NCI-H2196 treated with DMSO at 0.1 percent for 48 hours (cell line): ENCODE results near the gene PIK3CD.
"Not testable (repeated sequence)": the region's sequence is repeated elsewhere in the genome, so short reads cannot be mapped to it uniquely, and the experiment has no call there.

Experiments
- DNase-seq: peaks from one replicate; lab custom pipeline; 2025; ENCODE audit not compliant: unreplicated experiment; lab: John Stamatoyannopoulos, UW

The PIK3CD gene

DNA sequence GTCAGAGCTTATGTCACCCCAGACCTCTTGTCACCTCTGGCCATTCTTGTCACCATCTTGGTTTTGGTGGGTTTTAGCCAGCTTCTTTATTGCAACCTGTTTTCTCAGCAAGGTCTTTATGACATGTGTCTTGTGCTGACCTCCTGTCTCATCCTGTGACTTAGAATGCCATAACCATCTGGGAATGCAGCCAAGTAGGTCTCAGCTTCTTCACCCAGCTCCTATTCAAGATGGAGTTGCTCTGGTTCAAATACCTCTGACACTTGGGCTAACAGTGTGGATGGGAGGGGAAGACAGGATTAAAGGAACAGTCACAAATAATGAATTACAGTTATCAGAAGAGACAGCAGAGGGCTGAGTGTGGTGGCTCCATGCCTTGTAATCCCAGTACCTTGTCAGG, 30.5 kb upstream of the PIK3CD start:
- no peak for DNase-seq

DNA sequence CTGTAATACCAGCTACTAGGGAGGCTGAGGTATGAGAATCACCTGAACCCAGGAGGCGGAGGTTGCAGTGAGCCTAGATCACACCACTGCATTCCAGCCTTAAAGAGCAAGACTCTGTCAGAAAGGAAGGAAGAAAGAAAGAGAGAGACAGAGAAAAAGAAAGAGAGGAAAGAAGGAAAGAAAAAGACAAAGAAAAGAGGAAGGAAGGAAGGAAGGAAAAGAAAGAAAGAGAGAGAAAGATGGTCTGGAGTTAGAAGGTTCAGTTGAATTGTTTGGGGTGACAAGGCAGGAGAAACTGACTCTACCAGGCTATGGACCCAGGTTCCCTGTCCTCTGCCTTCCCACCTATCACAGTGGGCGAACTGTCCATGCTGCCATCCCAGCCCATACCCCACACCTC, 27.4 kb upstream of the PIK3CD start:
- DNase-seq, result no peak

GRCh38 chr1:9625030-9625429, 26.5 kb upstream of the PIK3CD start:
- DNase-seq, result not testable (repeated sequence)

- no peak for DNase-seq
Observed at GRCh38 chr1:9626201-9626608, 25.3 kb upstream of the PIK3CD start.

DNA sequence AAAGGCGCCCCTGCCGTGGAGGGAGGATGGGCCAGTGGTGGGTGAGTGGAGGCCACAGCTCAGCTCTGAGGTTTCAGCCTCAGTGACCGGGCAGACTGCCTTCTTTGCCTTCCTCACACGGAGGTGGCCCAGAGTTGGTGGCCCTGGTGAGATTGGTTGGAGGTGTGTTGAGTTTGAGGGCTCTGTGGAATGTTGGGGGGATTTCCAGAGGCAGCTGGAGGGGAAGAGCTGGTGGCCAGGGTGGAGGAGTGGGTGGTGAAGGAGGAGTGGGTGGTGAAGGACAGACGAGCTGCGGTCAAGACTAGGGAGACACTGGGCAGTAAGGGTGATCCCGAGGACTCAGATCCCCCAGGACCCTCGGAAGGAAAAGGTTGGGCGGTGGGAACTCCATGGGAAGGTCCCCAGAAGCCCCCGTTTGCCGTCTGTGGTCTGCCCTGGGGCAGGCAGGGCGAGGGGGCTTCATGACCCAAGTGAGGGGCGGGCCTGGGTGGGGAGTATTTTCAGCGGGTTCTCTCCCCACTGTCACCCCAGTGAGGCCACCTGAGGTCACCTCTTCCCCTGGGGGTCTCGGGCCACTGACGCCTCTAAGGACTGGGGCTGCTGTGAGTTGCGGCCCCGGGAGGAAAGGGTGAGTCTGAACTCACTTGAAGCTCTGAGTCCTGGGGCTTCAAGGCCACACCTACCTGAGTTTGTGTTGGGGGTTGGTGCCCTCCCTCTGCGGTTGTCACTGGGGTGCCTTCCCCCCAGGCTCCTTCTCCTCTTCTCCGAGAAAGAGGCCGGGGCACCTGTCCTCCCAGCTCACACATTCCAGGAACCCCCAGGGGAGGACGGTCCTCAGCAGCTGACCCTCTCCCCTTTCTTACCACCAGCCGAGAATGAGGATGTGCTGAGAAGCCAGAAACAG, 22.7 kb upstream of the PIK3CD start:
- DNase-seq, result no peak

GRCh38 chr1:9629445-9630201, 21.9 kb upstream of the PIK3CD start:
- no peak for DNase-seq

GRCh38 chr1:9630331-9631111, 21.0 kb upstream of the PIK3CD start:
- no peak for DNase-seq

- DNase-seq, result no peak
Observed at GRCh38 chr1:9631613-9632012, 19.9 kb upstream of the PIK3CD start.

DNA sequence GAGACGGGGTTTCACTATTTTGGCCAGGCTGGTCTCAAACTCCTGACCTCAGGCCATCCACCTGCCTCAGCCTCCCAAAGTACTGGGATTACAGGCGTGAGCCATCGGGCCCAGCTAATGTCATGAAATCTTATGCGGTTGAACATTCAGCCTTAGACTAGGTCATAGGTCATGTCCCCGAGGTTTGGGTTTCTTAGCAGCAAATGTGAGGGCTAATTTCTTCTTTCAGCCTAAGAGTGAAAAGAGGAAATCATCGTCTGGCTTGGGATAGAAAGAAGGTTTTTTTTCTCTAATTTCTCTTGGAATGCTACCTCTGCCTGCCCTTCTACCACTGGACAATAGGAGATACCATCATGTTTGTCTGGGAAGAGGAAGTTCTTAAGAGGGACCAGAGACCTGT, 18.0 kb upstream of the PIK3CD start:
- no peak for DNase-seq

DNA sequence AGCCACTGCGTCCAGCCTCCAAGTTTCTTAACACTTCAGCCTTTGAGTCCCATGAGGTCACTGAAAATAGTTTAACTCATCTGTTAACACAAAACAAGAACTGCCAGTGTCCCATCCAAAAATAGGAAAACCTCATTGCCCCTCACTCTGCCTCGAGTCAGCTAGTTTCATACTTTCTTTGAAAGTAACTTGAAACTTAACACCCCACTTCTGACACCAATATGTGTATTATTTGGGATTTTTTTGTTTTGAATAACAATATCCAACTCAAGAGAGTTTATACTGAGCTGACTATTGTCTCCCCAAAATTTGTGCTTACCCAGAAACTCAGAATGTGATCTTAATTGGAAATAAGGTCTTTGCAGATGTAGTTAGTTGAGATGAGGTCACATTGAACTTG, 16.9 kb upstream of the PIK3CD start:
- DNase-seq, result no peak

DNA sequence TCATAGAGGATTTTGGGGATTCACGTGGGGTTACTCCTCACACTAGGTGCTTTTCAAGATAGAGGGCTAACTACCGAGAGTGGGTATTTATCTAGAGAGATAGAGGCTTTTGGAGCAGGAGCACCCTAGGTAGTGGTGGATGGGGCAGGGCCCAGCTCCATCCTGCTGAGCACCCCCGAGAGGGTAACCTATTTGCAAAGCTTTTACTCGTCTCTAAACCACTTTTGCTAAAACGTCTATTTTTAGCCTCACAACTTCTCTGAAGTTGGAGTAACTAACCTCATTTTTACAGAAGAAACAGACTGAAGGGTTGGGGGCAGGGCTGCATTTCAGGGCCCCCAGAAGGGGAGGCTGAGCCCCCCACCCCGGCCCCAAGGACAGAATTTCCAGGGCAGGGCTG, 12.3 kb upstream of the PIK3CD start:
- no peak for DNase-seq

- DNase-seq, result no peak
Observed at GRCh38 chr1:9643351-9644256, 7.9 kb upstream of the PIK3CD start.

GRCh38 chr1:9646037-9646436, 5.5 kb upstream of the PIK3CD start:
- DNase-seq, result no peak

GRCh38 chr1:9648171-9648570, 3.4 kb upstream of the PIK3CD start:
- DNase-seq, result no peak

DNA sequence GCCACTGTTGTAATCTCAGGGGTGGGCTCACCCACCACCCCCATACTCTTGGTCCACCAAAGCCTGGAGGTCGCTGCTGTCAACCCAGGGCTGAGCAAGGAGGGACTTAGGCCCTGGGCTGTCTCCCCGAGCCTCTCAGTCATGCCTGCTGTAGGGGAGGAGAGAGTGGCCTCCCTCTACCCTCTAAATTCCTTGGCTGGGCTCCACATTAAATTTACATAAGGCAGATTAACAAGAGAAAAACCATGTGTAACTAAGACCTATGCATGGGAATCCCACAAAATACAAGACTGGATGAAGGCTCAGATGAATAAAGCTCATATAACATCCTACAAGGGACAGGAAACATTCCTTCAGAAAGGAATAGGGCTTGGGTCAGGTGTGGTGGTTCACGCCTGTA, 1.8 kb upstream of the PIK3CD start:
- no peak for DNase-seq

DNA sequence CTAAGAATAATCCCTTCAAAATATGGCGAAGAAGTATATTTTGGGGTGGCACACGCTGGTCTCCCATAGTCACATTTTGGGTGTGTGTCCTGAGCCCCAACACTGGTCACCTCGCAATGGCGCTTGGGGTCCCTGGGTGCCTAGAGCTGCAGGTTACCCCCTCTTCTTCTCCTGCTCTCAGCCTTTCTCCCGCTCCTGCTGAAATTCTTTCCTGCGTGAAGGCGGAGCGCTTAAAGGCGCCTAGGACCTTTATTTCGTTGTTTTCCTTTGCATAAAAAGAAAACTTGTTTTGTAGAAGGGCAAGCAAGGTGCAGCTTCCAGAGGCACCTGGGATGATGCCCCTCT, 339 bp upstream of the PIK3CD start:
- DNase-seq, result no peak

- DNase-seq, result no peak
Observed at GRCh38 chr1:9652379-9653209, 1.1 kb downstream of the PIK3CD start.

DNA sequence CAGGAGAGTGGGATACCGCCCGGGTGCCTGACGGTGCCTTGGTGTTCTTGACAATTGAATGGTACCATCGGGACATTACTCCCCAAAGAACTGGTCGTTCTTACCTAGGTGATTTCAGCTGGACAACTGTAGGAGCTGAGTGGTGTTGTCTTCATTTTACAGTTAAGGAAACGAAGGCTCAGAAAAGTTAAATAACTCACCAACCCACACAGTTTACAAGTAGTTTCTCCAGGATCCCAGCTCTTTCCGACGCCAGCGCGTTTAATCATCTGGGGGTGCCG, 1.6 kb downstream of the PIK3CD start:
- DNase-seq, result no peak

DNA sequence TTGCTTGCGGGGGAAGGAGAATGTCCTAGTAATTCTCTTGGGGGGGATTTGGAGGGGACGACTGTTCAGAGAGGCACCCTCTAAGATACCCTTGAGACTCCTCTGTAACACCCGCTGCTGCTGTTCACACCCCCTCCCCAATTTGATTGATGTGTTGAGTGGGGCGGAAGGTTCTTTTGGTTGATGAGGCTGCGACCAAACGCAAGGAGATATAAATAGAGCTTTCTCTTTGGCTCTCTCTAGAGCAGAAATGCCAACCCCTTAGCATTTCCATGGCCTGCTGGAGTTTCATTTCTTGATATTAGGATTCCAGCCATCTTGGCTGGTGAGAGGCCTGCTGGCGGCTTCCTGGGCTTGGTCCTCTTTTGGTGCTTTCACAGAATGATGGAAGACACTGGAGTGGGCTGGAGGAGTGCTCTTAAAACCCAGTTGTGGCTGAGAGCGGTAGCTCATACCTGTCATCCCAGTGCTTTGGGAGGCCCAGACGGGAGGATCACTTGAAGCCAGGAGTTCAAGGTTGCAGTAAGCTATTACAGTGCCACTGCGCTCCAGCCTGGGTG, 2.0 kb downstream of the PIK3CD start:
- DNase-seq, result no peak
